Measurements from ENCODE around the gene BDH1.

Gene BDH1

GRCh38 chr3:197499427-197499826 is 56.3 kb downstream of the BDH1 start:
- CTCF ChIA-PET: interaction anchor here (0.8 to 4.8 kb wide), 7 partner anchors 9 to 276 kb away, joined by 3 to 32 read pairs (median 4); no protein-coding TSS in a partner anchor
- no peak for TF ChIP-seq CTCF (IDR thresholded peaks at IDR 0.05; ENCODE audit: control extremely low read depth, extremely low read depth, low read depth, missing control alignments)
- POLR2A ChIA-PET: interaction anchor here (0.8 kb wide), 1 partner anchor 467 kb away, joined by 3 read pairs; no protein-coding TSS in a partner anchor
- DNase-seq (ENCODE audit: extremely low spot score): no peak

DNA sequence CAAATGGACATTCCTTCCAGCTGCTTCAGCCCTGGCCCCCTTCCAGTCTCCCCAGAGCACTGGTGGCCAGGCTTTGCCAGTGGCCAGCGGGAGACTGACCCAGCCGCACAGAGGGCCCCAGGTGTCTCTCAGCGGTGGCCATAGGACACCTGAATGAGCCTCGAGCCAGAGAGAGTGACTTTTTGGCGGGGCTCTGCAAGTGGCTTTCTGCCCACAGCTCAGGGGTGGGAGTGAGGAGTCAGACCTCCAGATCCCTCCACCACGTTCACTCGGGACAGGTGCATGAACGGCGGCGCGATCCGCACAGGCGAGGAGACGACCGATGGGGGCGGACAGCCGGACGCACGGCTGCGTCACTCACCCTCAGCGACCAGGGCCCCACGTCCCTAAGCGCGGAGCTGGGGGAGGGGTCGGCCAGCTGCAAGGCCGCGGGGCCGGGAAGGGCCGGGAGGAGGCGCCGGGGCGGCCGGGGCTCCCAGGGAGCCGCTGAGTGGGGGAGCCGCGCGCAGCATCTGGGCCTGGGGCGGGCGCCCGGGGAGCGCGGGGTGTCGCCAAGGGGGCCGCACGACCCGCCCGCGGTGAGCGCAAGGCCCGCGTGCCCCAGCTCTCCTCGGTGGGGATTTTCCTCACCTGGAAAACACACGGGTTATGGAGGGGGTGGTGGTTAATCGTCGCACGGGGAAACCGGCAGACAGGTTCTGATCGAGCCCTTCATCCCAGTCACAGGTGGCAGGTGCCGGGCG is 57.1 kb downstream of the BDH1 start:
- ChIA-PET CTCF (interaction anchor here (1.0 to 2.7 kb wide), 4 partner anchors 11 to 275 kb away, joined by 3 to 10 read pairs (median 4); no protein-coding TSS in a partner anchor), POLR2A (no interaction called here)
- TF ChIP-seq CTCF (IDR thresholded peaks at IDR 0.05; ENCODE audit: control extremely low read depth, extremely low read depth, low read depth, missing control alignments): no peak
- DNase-seq (ENCODE audit: extremely low spot score): no peak

DNA sequence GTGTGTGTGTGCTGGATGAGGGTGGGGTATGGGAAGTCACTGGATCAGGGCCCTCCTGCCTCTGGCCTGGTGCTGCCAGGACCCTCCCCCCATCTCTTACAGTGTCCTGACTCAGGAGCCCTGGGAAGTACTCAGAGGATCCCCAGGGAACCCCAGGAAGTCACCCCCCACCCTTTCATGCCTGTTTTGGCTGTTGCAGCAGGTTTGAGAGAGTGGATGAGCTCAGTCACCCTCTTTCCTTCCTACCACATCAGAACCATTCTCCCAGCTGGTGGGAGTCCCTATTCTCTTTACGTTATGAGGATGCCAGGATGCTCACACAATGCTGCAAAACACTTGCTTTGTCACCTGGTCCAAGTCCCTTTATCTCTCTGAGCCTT is 59.0 kb downstream of the BDH1 start:
- no peak for DNase-seq (ENCODE audit: extremely low spot score)
- POLR2A ChIA-PET: no interaction called here
- no peak for TF ChIP-seq CTCF (IDR thresholded peaks at IDR 0.05; ENCODE audit: control extremely low read depth, extremely low read depth, low read depth, missing control alignments)
- CTCF ChIA-PET: no interaction called here

DNA sequence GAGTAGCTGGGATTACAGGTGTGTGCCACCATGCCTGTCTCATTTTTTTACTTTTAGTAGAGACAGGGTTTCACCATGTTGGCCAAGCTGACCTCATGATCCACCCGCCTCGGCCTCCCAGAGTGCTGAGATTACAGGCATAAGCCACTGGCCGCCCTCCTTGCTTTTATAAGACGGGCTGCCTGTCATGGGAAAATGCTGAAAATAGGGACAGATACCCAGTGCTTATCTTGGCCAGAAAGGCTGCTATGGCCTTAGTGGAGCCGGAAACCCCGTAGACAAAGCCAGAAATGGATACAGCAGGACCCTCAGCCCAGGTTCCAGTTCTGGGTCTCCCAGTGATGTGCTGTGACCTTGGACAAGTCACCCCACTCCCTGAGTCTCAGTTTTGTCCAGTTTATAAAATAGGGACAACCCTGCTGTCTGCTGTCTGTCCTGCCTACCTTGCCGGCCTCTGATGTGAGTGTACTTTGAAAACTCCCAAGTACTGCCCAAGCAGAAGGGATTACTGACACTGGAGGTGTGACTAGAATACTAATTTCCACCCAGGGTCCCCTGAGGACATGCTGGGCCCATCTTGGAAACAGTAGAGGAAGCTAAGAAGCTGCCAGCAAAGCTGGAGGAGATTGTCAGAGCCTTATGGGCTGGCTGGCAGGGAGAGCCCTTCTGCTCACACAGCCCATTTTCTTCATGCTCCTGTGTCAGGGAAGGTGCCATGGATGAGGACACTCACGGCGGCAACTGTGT is 59.6 kb downstream of the BDH1 start:
- ChIA-PET POLR2A (no interaction called here), CTCF (no interaction called here)
- no peak for DNase-seq (ENCODE audit: extremely low spot score)
- no peak for TF ChIP-seq CTCF (IDR thresholded peaks at IDR 0.05; ENCODE audit: control extremely low read depth, extremely low read depth, low read depth, missing control alignments)

- CTCF ChIA-PET: no interaction called here
- no peak for TF ChIP-seq CTCF (IDR thresholded peaks at IDR 0.05; ENCODE audit: control extremely low read depth, extremely low read depth, low read depth, missing control alignments)
- POLR2A ChIA-PET: no interaction called here
- DNase-seq (ENCODE audit: extremely low spot score): peak; percentile 56
Observed at GRCh38 chr3:197495499-197495898, 60.3 kb downstream of the BDH1 start.

- CTCF ChIA-PET: no interaction called here
- TF ChIP-seq CTCF (IDR thresholded peaks at IDR 0.05; ENCODE audit: control extremely low read depth, extremely low read depth, low read depth, missing control alignments): no peak
- POLR2A ChIA-PET: no interaction called here
- DNase-seq (ENCODE audit: extremely low spot score): peak; percentile 58
Observed at GRCh38 chr3:197495059-197495455, 60.7 kb downstream of the BDH1 start.

All from GM10248 (cell line).